ES-I3 (cell line): ENCODE measurements around the gene SERINC3.

Experiments used
- H3K36me3 ChIP-seq: 2 replicates; pipeline ENCODE4 v1.6.1; 2013; ENCODE audit warnings: mild to moderate bottlenecking, low read length, control low read depth, moderate library complexity; ENCODE audit not compliant: insufficient read depth
- H3K4me1 ChIP-seq: 2 replicates; pipeline ENCODE4 v1.6.1; 2013; ENCODE audit warnings: mild to moderate bottlenecking, control low read depth, low read length; ENCODE audit not compliant: insufficient read depth
- H3K9ac ChIP-seq: 2 replicates; pipeline ENCODE4 v1.6.1; 2013; ENCODE audit warnings: low read depth, mild to moderate bottlenecking, low read length, moderate library complexity
- H3K9me3 ChIP-seq: 2 replicates; pipeline ENCODE4 v1.6.1; 2013; ENCODE audit warnings: mild to moderate bottlenecking, low read length, moderate library complexity; ENCODE audit not compliant: control insufficient read depth, insufficient read depth

Gene SERINC3

DNA sequence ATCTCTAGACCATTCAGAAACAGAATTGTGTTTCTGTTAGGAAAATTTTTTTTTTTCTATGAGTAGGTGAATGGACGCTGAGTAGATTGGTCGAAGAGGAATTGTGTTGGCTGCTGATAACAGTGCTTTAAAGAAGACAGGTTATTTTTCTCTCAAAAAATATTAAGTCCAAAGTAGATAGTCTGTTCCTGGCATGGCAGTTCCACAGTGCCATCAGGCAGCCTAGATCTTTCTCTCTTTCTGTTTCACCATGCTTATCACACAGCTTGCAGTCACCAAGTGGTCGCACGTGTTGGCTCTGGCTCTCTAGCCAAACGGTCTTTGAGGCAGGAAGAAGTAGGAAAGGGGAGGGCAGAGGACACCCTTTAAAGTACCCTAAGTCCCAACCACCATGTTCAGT lies 22.4 kb upstream of the SERINC3 start:
- H3K4me1 ChIP-seq: peaks cover 10% of the 10 kb centered on the region
- no peaks in the 10 kb centered on the region for H3K36me3 ChIP-seq
- H3K9me3 ChIP-seq: no peaks in the 10 kb centered on the region
- no peak overlapping the region for H3K9ac ChIP-seq

DNA sequence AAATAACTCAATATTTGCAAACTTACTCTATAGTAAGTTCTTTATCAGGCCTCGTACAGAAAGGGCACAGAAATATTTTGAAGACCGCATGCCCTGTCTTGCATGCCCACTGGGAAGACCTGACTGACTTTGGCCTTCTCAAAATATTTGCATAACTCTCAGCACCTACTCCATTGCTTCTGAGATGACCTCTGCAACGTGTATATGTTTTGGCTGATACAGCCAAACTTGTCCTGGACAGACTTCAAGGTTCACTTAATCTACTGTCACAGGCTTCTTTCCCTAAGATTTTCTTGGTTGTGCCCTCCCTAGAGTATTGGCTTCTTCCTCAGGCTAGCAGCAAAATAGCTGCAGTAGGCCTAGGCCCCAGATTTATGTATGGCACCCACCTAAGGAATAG lies 21.5 kb upstream of the SERINC3 start:
- H3K36me3 ChIP-seq: no peaks in the 10 kb centered on the region
- H3K4me1 ChIP-seq: peaks cover 9% of the 10 kb centered on the region
- H3K9me3 ChIP-seq: no peaks in the 10 kb centered on the region
- H3K9ac ChIP-seq: no peak overlapping the region

DNA sequence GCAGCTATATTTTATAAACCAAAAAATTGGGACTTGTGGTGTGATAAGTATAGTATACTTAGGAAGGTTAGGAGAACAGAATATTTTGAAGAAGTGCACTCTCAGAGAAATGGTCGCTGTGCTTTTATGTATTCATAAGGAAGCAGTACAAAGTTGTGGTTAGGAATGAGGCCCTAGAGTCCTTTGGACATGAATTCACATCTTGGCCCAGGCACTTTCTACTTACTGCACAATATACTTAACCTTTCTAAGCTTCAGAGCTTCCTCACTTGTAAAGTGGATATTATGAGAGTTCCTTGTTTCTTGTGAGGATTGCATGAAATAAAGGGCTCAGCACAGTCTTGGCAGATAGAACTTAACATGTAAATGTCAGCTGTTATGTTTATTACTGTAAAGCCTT lies 21.0 kb upstream of the SERINC3 start:
- Histone ChIP-seq H3K4me1 (peaks cover 7% of the 10 kb centered on the region; the same call in 1 of the 2 replicates), H3K36me3 (no peaks in the 10 kb centered on the region), H3K9ac (no peak overlapping the region), H3K9me3 (no peaks in the 10 kb centered on the region)

DNA sequence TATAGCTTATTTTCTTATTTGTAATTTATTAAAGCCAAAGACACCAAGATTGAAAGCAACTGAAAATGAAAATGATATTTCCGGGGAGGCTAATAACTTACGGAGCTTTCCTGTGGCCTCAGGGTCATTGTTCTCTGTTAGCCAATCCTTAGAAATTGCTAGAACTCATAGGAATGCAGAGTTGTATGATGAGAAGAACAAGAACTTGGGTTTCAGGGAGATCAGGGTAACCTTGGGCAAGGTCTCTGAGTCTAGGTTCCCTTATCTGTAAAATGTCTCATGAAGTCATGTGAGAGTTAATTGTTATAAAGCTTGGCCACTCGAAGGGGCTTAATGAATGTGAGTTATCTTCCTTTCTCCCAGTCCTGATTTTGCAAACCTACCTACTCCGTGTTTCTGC lies 20.1 kb upstream of the SERINC3 start:
- Histone ChIP-seq H3K4me1 (peaks cover 7% of the 10 kb centered on the region; the same call in 1 of the 2 replicates), H3K9ac (no peak overlapping the region), H3K36me3 (no peaks in the 10 kb centered on the region), H3K9me3 (no peaks in the 10 kb centered on the region)

DNA sequence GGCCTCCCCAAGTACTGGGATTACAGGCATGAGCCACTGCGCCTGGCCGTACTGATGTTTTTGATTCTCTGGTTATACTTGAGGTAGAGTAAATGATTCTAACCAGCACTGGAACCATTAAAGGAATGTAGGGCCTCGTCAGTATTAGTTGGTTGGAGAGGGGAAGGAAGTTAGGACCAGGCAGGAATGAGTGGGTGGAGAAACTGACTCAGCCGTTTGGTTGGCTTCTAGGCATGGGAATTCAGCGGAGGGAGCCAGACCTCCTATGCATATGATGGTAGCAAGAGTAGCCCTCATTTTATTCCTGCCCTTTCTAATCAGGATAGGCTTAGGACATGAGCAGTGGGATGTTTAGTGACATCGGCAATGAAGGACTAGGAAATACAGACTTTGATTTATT lies 19.0 kb upstream of the SERINC3 start:
- H3K4me1 ChIP-seq: peaks cover 7% of the 10 kb centered on the region
- H3K9me3 ChIP-seq: no peaks in the 10 kb centered on the region
- no peak overlapping the region for H3K9ac ChIP-seq
- H3K36me3 ChIP-seq: no peaks in the 10 kb centered on the region

DNA sequence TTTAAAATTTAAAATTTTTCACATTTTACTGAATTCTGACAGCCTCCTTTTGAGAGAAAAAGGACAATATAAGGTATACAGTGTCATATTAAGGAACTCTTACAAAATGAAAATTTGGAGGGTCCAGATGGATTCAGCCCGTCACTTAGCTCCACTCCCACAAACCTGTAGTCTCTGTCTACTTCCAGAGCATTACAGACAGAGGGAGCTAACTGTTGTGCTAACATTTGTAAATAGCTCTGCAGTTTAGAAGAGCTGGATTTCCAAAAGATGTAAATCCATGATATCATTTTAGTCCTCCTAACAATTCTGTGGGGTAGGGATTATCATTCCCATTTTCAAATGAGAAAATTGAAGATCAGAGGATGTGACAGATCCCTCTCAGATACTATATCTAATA lies 16.1 kb upstream of the SERINC3 start:
- Histone ChIP-seq H3K36me3 (no peaks in the 10 kb centered on the region), H3K9ac (no peak overlapping the region), H3K9me3 (no peaks in the 10 kb centered on the region), H3K4me1 (peaks cover 2% of the 10 kb centered on the region)

DNA sequence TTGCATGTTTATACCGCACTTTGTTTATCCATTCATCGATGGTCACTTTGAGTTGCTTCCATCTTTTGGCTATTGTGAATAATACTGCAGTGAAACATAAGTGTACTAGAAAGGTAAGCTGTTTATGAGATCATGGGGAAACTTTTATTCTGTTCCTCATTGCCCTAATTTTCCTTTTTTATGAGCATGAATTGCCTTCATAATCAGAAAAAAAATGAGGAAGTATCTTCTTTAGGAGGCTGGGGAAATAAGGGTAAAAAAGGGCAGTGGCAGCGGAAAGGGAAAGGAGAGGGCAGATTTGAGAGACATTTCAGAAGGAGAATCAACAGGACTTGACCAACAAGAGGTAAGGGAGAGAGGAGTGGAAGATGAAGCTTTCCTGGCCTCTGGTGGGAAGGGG lies 14.3 kb upstream of the SERINC3 start:
- no peaks in the 10 kb centered on the region for H3K9me3 ChIP-seq
- H3K36me3 ChIP-seq: no peaks in the 10 kb centered on the region
- no peak overlapping the region for H3K9ac ChIP-seq
- peaks cover 6% of the 10 kb centered on the region for H3K4me1 ChIP-seq

DNA sequence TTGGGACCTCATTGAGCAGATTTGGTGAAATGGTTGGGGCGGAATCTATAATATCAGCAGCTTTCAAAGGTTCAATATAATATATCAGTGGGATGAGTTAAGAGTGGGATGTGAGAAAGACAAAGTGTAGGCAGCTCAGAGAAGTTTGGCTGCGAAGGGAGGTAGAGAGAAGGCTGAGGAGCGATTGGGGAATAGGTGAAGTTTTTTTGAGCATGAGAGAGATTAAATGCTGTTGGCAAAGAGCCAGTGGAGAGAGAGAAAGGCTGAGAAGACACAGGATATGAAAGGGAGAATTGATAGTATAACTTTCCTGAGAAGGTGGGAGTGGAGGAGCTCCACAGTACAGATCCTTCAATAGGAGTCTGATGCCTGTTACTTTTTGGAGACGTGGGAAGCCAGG lies 12.1 kb upstream of the SERINC3 start:
- Histone ChIP-seq H3K9me3 (no peaks in the 10 kb centered on the region), H3K4me1 (peaks cover 5% of the 10 kb centered on the region), H3K9ac (no peak overlapping the region)

DNA sequence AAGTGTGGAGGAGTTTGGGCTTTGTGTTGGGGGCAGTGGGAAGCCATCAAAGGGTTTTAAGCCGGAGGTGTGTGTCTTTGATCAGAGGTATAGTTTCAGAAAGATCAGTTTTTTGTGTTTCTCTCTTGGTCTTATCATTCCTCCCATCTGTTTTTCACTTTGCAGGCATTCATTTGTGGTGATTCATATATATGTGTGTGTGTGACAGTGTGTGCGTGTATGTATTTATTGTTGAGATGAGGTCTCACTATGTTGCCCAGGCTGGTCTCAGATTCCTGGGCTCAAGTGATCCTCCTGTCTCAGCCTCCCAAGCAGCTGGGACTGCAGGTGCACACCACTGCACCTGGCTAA lies 11.1 kb upstream of the SERINC3 start:
- peaks cover 5% of the 10 kb centered on the region for H3K4me1 ChIP-seq
- H3K9ac ChIP-seq: peak overlapping the region; percentile 66
- no peaks in the 10 kb centered on the region for H3K36me3 ChIP-seq
- no peaks in the 10 kb centered on the region; the same call in 1 of the 2 replicates for H3K9me3 ChIP-seq

More for the DNA sequence above, 12.1 kb upstream of the SERINC3 start:
- no peaks in the 10 kb centered on the region for H3K36me3 ChIP-seq

DNA sequence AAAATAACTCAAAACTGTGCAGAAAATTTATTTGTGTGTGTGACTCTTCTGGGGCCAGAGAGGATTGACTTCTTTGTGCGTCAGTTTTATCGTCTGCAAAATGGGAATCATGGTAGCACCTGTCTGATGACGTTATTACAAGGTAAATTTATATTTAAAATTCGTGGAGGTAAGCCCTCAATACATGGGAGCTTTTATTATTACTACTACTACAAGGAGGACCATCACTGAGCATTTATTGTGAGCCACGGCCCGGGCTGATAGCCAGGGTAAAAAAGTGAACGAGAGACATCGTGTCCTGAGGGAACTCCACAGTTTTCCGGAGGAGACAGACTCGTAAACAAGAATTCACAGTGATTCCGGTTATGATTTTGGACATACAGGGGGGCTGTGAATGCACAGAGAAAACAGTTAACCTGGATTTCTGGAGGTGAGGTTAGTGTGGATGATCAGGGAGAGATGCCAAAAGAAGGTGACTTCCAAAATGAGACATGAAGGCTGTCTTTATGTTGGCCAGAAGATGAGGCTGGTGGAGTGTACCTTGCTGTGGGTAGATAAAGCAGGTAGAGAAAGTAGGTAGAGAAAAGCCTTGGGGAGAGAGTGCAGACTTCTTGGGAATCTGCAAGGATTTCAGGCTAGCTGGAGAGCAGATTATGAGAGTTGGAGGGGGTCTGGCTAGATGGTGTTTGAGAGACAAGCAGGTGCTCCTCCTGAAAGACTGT lies 10.6 kb upstream of the SERINC3 start:
- Histone ChIP-seq H3K9me3 (no peaks in the 10 kb centered on the region; the same call in 1 of the 2 replicates), H3K4me1 (peaks cover 5% of the 10 kb centered on the region), H3K9ac (peak overlapping the region; percentile 66), H3K36me3 (no peaks in the 10 kb centered on the region)

DNA sequence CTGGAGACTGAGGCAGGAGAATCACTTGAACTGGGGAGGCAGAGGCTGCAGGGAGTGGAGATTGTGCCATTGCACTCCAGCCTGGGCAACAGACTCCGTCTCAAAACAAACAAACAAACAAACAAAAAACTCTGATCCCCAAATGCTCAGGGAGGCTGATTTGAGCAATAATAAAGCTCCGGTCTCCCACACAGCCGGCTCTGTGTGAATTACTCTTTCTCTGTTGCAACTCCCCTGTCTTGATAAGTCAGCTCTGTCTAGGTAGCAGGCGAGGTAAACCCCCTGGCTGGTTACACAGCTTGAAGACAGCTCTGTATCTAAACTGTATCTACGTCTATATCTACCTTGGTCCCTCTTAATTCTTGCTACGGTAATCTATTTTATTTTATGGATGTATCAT lies 6.4 kb upstream of the SERINC3 start:
- Histone ChIP-seq H3K36me3 (no peaks in the 10 kb centered on the region), H3K9me3 (no peaks in the 10 kb centered on the region; the same call in 1 of the 2 replicates), H3K9ac (no peak overlapping the region), H3K4me1 (peaks cover 23% of the 10 kb centered on the region)

DNA sequence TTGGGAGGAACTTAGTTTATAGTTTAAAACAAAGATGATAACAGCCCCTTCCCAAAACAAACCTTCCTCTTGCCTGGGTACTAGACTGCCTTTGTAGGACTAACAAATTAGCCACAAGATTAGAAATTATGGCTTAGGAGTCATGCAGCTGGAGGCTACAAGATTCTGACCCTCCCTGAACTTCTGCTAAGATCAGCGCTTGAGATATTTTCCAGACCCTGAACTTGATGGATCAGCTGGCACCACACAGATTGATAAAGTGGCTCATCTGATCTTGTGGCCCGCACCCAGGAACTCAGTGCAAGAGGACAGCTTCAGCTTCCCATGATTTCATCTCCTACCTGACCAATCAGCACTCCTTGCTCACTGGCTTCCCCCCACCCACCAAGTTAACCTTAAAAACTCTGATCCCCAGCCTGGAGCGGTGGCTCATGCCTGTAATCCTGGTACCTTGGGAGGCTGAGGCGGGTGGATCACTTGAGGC lies 5.9 kb upstream of the SERINC3 start:
- Histone ChIP-seq H3K4me1 (peaks cover 25% of the 10 kb centered on the region), H3K9ac (no peak overlapping the region), H3K9me3 (no peaks in the 10 kb centered on the region; the same call in 1 of the 2 replicates), H3K36me3 (no peaks in the 10 kb centered on the region)

DNA sequence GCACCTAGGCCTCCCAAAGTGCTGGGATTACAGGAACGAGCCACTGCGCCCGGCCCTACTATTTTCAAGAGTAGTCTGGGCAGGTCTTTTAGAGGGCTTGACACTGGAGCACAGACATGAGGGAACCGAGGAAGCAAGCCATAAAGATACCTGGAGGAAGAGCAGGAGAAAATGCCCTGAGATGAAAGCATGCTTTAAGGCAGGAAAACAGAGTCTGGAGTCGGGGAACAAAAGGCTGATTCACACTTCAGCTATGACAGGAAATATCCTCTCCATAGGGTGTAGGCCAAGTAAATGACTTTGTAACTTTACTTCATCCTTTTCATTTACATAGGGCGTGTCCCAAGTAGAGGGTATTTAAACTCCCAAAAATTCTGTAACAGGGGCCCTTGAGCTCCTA lies 4.3 kb upstream of the SERINC3 start:
- no peaks in the 10 kb centered on the region for H3K36me3 ChIP-seq
- H3K4me1 ChIP-seq: peaks cover 28% of the 10 kb centered on the region
- no peaks in the 10 kb centered on the region; the same call in 1 of the 2 replicates for H3K9me3 ChIP-seq
- no peak overlapping the region for H3K9ac ChIP-seq

DNA sequence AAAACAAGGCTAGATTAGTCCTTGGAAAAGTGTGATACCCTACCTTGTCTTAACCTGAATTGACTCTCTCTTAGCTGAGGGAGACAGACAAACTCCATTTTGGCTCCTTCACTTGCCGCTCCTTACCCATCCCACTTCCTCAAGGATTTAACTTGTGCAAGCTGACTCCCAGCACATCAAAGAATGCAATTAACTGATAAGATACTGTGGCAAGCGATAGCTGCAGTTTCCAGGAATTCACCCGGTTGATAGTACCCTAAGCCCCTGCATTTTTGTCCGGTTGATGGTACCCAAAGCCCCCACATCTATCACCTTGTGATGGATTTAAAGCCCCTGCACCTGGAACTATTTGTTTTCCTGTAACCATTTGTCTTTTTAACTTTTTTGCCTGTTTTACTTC lies 1.9 kb upstream of the SERINC3 start:
- no peaks in the 10 kb centered on the region; the same call in 1 of the 2 replicates for H3K9me3 ChIP-seq
- no peak overlapping the region for H3K9ac ChIP-seq
- H3K4me1 ChIP-seq: peaks cover 36% of the 10 kb centered on the region
- no peaks in the 10 kb centered on the region for H3K36me3 ChIP-seq

DNA sequence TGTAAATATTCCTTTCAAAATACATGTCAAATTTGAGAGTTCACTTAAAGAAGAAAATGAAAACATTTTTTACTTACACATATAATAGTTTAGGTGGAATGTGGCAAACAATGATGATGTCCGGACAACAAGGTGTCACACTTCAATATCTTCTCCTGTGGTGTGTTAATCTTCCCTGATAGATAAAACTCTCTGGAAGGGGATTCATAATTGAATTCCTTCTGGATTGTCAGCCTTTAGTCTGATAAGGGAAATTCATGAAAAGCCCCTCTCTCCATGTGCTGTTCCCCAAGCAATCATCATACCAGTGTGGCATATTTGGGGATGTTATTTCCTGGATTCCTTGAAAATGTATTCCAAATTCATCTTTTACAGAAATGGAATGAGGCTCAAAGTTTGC lies 971 bp upstream of the SERINC3 start:
- Histone ChIP-seq H3K36me3 (no peaks in the 10 kb centered on the region), H3K9ac (no peak overlapping the region)

More for the DNA sequence above, 971 bp upstream of the SERINC3 start:
- Histone ChIP-seq H3K4me1 (peaks cover 36% of the 10 kb centered on the region), H3K9me3 (no peaks in the 10 kb centered on the region; the same call in 1 of the 2 replicates)
